Thyroid gland (tissue), 4 donors: ENCODE data around the gene ZNF91.

ENCODE experiments used
- CTCF ChIP-seq, 6 experiments: fragments of 200-600 bp in 3 of 6; fragments of 450-650 bp in 3 of 6; sonication (generic) in 3 of 6; IDR thresholded peaks; one replicate each; pipeline ENCODE4 v1.5.1; 2016 to 2019; ENCODE audit warnings: antibody characterized with exemption in 6 of 6, mild to moderate bottlenecking in 2 of 6, inconsistent platforms in 1 of 6, moderate library complexity in 1 of 6
- POLR2A ChIP-seq, 2 donors: fragments of 450-650 bp; IDR thresholded peaks; one replicate each; pipeline ENCODE4 v1.6.1; 2017; ENCODE audit warnings: antibody characterized with exemption in 2 of 2, mild to moderate bottlenecking in 2 of 2, moderate library complexity in 1 of 2

DNA sequence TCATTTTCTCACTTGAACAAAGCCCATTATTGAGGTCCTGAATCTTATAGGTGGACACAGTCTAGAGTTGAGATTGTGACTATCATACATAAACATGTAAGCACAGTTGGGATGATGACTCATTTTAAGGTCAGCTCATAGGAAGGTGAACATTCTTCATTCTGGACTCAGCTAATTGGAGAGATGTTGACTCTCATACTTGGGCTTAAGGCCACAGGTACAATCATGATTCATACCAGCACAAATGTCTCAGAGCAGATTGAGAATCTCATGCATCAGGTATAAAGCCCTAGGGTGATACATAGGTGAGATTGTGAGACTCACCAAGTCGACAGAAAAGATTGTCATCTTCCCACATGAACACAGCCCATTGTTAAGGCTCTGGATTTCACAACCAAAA lies 82.8 kb downstream of the ZNF91 start:
- no peak for TF ChIP-seq CTCF (IDR thresholded peaks at IDR 0.05)
- TF ChIP-seq POLR2A (IDR thresholded peaks at IDR 0.05): no peak
